ENCODE results near the gene POLN.

POLN gene

GRCh38 chr4:2271279-2272025 lies 29.5 kb upstream of the POLN start:
- FAIRE-seq = no peak
- TF ChIP-seq POLR2A (IDR thresholded peaks at IDR 0.05; ENCODE audit: low read depth, low read length) = no peak
- DNase-seq (ENCODE audit: insufficient read length, low spot score) = no peak

GRCh38 chr4:2270341-2271165 lies 28.6 kb upstream of the POLN start:
- FAIRE-seq = no peak
- no peak for DNase-seq (ENCODE audit: insufficient read length, low spot score)
- TF ChIP-seq POLR2A (IDR thresholded peaks at IDR 0.05; ENCODE audit: low read depth, low read length) = no peak

GRCh38 chr4:2269618-2270163 lies 27.8 kb upstream of the POLN start:
- DNase-seq (ENCODE audit: insufficient read length, low spot score) = no peak
- no peak for FAIRE-seq
- no peak for TF ChIP-seq POLR2A (IDR thresholded peaks at IDR 0.05; ENCODE audit: low read depth, low read length)

- no peak for FAIRE-seq
- no peak for DNase-seq (ENCODE audit: insufficient read length, low spot score)
- no peak for TF ChIP-seq POLR2A (IDR thresholded peaks at IDR 0.05; ENCODE audit: low read depth, low read length)
Measured at GRCh38 chr4:2269206-2269531, 27.2 kb upstream of the POLN start.

GRCh38 chr4:2268357-2269205 lies 26.7 kb upstream of the POLN start:
- FAIRE-seq = no peak
- no peak for DNase-seq (ENCODE audit: insufficient read length, low spot score)
- TF ChIP-seq POLR2A (IDR thresholded peaks at IDR 0.05; ENCODE audit: low read depth, low read length) = no peak

GRCh38 chr4:2267841-2268240 lies 25.9 kb upstream of the POLN start:
- no peak for TF ChIP-seq POLR2A (IDR thresholded peaks at IDR 0.05; ENCODE audit: low read depth, low read length)
- DNase-seq (ENCODE audit: insufficient read length, low spot score) = no peak
- FAIRE-seq = no peak

GRCh38 chr4:2267320-2267811 lies 25.4 kb upstream of the POLN start:
- no peak for TF ChIP-seq POLR2A (IDR thresholded peaks at IDR 0.05; ENCODE audit: low read depth, low read length)
- no peak for DNase-seq (ENCODE audit: insufficient read length, low spot score)

GRCh38 chr4:2266821-2267220 lies 24.9 kb upstream of the POLN start:
- DNase-seq (ENCODE audit: insufficient read length, low spot score) (no peak), FAIRE-seq (no peak)
- TF ChIP-seq POLR2A (IDR thresholded peaks at IDR 0.05; ENCODE audit: low read depth, low read length) = no peak

More at GRCh38 chr4:2267320-2267811, 25.4 kb upstream of the POLN start:
- FAIRE-seq = no peak

GRCh38 chr4:2266181-2266580 lies 24.3 kb upstream of the POLN start:
- DNase-seq (ENCODE audit: insufficient read length, low spot score) = peak; percentile 27

GRCh38 chr4:2265113-2266110 lies 23.5 kb upstream of the POLN start:
- FAIRE-seq (no peak), DNase-seq (ENCODE audit: insufficient read length, low spot score) (no peak)
- TF ChIP-seq POLR2A (IDR thresholded peaks at IDR 0.05; ENCODE audit: low read depth, low read length) = no peak

More at GRCh38 chr4:2266181-2266580, 24.3 kb upstream of the POLN start:
- no peak for FAIRE-seq
- TF ChIP-seq POLR2A (IDR thresholded peaks at IDR 0.05; ENCODE audit: low read depth, low read length) = no peak

- no peak for TF ChIP-seq POLR2A (IDR thresholded peaks at IDR 0.05; ENCODE audit: low read depth, low read length)
Measured at GRCh38 chr4:2264481-2265041, 22.6 kb upstream of the POLN start.

GRCh38 chr4:2263926-2264321 lies 22.0 kb upstream of the POLN start:
- FAIRE-seq = no peak
- DNase-seq (ENCODE audit: insufficient read length, low spot score) = no peak
- no peak for TF ChIP-seq POLR2A (IDR thresholded peaks at IDR 0.05; ENCODE audit: low read depth, low read length)

More at GRCh38 chr4:2264481-2265041, 22.6 kb upstream of the POLN start:
- no peak for DNase-seq (ENCODE audit: insufficient read length, low spot score)
- FAIRE-seq = no peak

Measured in H54 (cell line).